GM23338 (cell line): ENCODE data around the gene LORICRIN. TPM values are rescaled to one million over a fixed set of nuclear protein-coding genes. Genes with fewer than 3 reads are reported as not detected.

ENCODE experiments used
- ATAC-seq: fragments of 200-7000 bp; cut with Tn5 transposase; 3 replicates; pipeline ENCODE4 v1.9.1; 2020
- DNase-seq: peaks from one replicate; pipeline ENCODE4 v3.0.0-alpha.2; 2015; ENCODE audit warnings: low spot score
- H2AFZ ChIP-seq: fragments of 200-600 bp; sonication (generic); 2 replicates; pipeline ENCODE4 v1.8.0; 2016; ENCODE audit warnings: antibody characterized with exemption, mild to moderate bottlenecking, moderate library complexity
- H3F3A ChIP-seq: fragments of 200-600 bp; sonication (generic); replicated peaks from 2 replicates; pipeline ENCODE4 v1.8.0; 2017; ENCODE audit warnings: antibody characterized with exemption, mixed run types, low read depth
- H3K27ac ChIP-seq: fragments of 200-600 bp; sonication (generic); 2 replicates; pipeline ENCODE4 v1.6.1; 2016; ENCODE audit warnings: low read depth
- H3K27me3 ChIP-seq: fragments of 200-600 bp; sonication (generic); 2 replicates; pipeline ENCODE4 v1.8.0; 2016; ENCODE audit warnings: mild to moderate bottlenecking, mixed run types, moderate library complexity; ENCODE audit not compliant: insufficient read depth
- H3K36me3 ChIP-seq: fragments of 200-600 bp; sonication (generic); 2 replicates; pipeline ENCODE4 v1.8.0; 2016; ENCODE audit warnings: mild to moderate bottlenecking; ENCODE audit not compliant: insufficient read depth
- H3K4me1 ChIP-seq: fragments of 200-600 bp; sonication (generic); 2 replicates; pipeline ENCODE4 v1.8.0; 2016; ENCODE audit warnings: mild to moderate bottlenecking, moderate library complexity; ENCODE audit not compliant: insufficient read depth
- H3K4me2 ChIP-seq: fragments of 200-600 bp; sonication (generic); 2 replicates; pipeline ENCODE4 v1.7.1; 2017; ENCODE audit warnings: mixed run types
- H3K4me3 ChIP-seq: fragments of 200-600 bp; sonication (generic); 2 replicates; pipeline ENCODE4 v1.6.1; 2016; ENCODE audit warnings: mixed run types
- H3K79me2 ChIP-seq: fragments of 200-600 bp; sonication (generic); replicated peaks from 2 replicates; pipeline ENCODE4 v1.8.0; 2017; ENCODE audit warnings: mild to moderate bottlenecking; ENCODE audit not compliant: insufficient read depth
- H3K9me2 ChIP-seq: fragments of 200-600 bp; sonication (generic); 2 replicates; pipeline ENCODE4 v1.8.0; 2017; ENCODE audit not compliant: insufficient read depth
- H4K20me1 ChIP-seq: fragments of 200-600 bp; sonication (generic); replicated peaks from 2 replicates; pipeline ENCODE4 v1.8.0; 2017; ENCODE audit warnings: mild to moderate bottlenecking; ENCODE audit not compliant: insufficient read depth
- H3K27ac Mint-ChIP-seq: 2 replicates; pipeline ENCODE4 v1.8.0; 2020; ENCODE audit warnings: inconsistent platforms, mild to moderate bottlenecking, moderate library complexity, mixed read lengths
- H3K27me3 Mint-ChIP-seq: 3 replicates; pipeline ENCODE4 v1.8.0; 2022; ENCODE audit warnings: low read depth, mild to moderate bottlenecking, moderate library complexity, mixed read lengths, inconsistent platforms; ENCODE audit not compliant: insufficient read depth, poor library complexity
- H3K36me3 Mint-ChIP-seq: 3 replicates; pipeline ENCODE4 v1.8.0; 2021; ENCODE audit warnings: low read depth, mild to moderate bottlenecking, inconsistent platforms, moderate library complexity, mixed read lengths
- H3K4me1 Mint-ChIP-seq: 3 replicates; pipeline ENCODE4 v1.8.0; 2020; ENCODE audit warnings: mild to moderate bottlenecking, inconsistent platforms, mixed read lengths
- H3K4me3 Mint-ChIP-seq: 3 replicates; pipeline ENCODE4 v1.8.0; 2021; ENCODE audit warnings: moderate library complexity, mild to moderate bottlenecking, inconsistent platforms, mixed read lengths
- H3K9me3 Mint-ChIP-seq: 3 replicates; pipeline ENCODE4 v1.8.0; 2020; ENCODE audit warnings: moderate library complexity, mild to moderate bottlenecking, inconsistent platforms, mixed read lengths
- CREB1 ChIP-seq: fragments of 250-450 bp; sonication (Bioruptor Pico); IDR thresholded peaks from 2 replicates; pipeline ENCODE4 v1.5.0; 2020; ENCODE audit warnings: low read depth, mild to moderate bottlenecking, moderate library complexity
- EZH2 ChIP-seq: fragments of 200-600 bp; sonication (generic); IDR thresholded peaks from one replicate; pipeline ENCODE4 v1.8.0; 2017; ENCODE audit warnings: antibody characterized with exemption, mild to moderate bottlenecking, low read depth; ENCODE audit not compliant: unreplicated experiment
- EZH2phosphoT487 ChIP-seq: fragments of 200-600 bp; sonication (generic); IDR thresholded peaks from one replicate; pipeline ENCODE4 v1.8.1; 2018; ENCODE audit warnings: antibody characterized with exemption; ENCODE audit not compliant: unreplicated experiment
- JUNB ChIP-seq: IDR thresholded peaks from one replicate; pipeline ENCODE4 v1.6.1; 2016; ENCODE audit warnings: antibody characterized with exemption; ENCODE audit not compliant: unreplicated experiment
- NANOG ChIP-seq: IDR thresholded peaks from 2 replicates; pipeline ENCODE4 v1.6.1; 2016; ENCODE audit warnings: antibody characterized with exemption, borderline replicate concordance
- POLR2AphosphoS5 ChIP-seq: IDR thresholded peaks from 2 replicates; pipeline ENCODE4 v1.6.1; 2016; ENCODE audit warnings: antibody characterized with exemption, low read depth
- STAT1 ChIP-seq: IDR thresholded peaks from one replicate; pipeline ENCODE4 v1.6.1; 2016; ENCODE audit warnings: antibody characterized with exemption; ENCODE audit not compliant: unreplicated experiment
- ZNF114 ChIP-seq: fragments of 250-450 bp; sonication (Bioruptor Pico); IDR thresholded peaks from 2 replicates; pipeline ENCODE4 v1.5.0; 2020; ENCODE audit warnings: mild to moderate bottlenecking, moderate library complexity
- ZNF331 ChIP-seq: fragments of 250-450 bp; sonication (Bioruptor Pico); IDR thresholded peaks from 2 replicates; pipeline ENCODE4 v1.5.0; 2020; ENCODE audit warnings: low read depth, mild to moderate bottlenecking, moderate library complexity
- polyA plus RNA-seq: library from polyadenylated mRNA; unstranded; fragments of >200 nt; fragmentation: Nextera tagmentation; extraction: Ambion mirVana; gene quantifications from 2 replicates; pipeline ENCODE4 v1.2.1, GENCODE V29; 2016
- total RNA-seq: library from RNA; depleted of rRNA; stranded (reverse); fragments of >200 nt; shearing (Covaris generic); gene quantifications from 2 replicates; pipeline ENCODE4 v1.2.3, GENCODE V29; 2014
- TF ChIP-seq, protein P1 (sequence below): IDR thresholded peaks from one replicate; pipeline ENCODE4 v1.6.1; 2018; ENCODE audit warnings: antibody characterized with exemption; ENCODE audit not compliant: unreplicated experiment
- TF ChIP-seq, protein P2 (sequence below): fragments of 250-450 bp; sonication (Bioruptor Pico); IDR thresholded peaks from 2 replicates; pipeline ENCODE4 v1.5.0; 2020; ENCODE audit warnings: mild to moderate bottlenecking, moderate library complexity
- TF ChIP-seq, protein P3 (sequence below), 2 experiments: fragments of 200-600 bp in 1 of 2; sonication (generic) in 1 of 2; conservative IDR thresholded peaks; 2 replicates each; pipeline versions ENCODE4 v1.5.1 to v1.6.1; 2016 to 2017; ENCODE audit warnings: antibody characterized with exemption in 2 of 2, low read depth in 2 of 2, mild to moderate bottlenecking in 2 of 2, moderate library complexity in 1 of 2
- TF ChIP-seq, protein P4 (sequence below): IDR thresholded peaks from 2 replicates; pipeline ENCODE4 v1.6.1; 2016; ENCODE audit warnings: antibody characterized with exemption

LORICRIN gene
- total and polyA plus RNA-seq, 2 experiments from 2014 or later, result 0.23 TPM; not detected in 1

DNA sequence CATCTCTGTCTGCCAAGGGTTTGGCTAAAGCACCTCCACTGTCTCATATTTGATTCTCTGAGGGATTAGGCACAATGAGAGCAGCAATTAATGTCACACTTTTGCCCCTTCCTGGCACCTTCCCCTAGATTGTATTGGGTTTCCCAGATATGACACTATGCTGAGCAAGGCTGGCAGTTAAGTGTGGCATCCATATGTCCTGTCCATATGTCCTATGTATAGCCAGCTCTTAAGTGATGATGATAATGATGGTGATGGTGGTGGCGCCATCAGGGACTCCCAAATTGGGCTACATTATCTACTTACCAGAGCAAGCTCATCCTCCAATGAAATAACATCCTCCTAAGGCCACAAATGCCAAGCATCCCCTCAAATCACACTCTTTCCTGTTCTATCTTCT lies 13.5 kb upstream of the LORICRIN start:
- Histone ChIP-seq H3K9me2 (peaks cover 3% of the 10 kb centered on the region; the same call in 1 of the 2 replicates), H3K27ac (no peak overlapping the region), H3K36me3 (no peaks in the 10 kb centered on the region), H3K4me3 (no peak overlapping the region), H2AFZ (no peak overlapping the region), H3K79me2 (no peaks in the 10 kb centered on the region), H3F3A (no peaks in the 10 kb centered on the region), H3K27me3 (no peaks in the 10 kb centered on the region), H4K20me1 (no peaks in the 10 kb centered on the region), H3K4me2 (no peak overlapping the region), H3K4me1 (no peaks in the 10 kb centered on the region)
- ATAC-seq, result no peak
- Mint-ChIP-seq H3K4me3 (no peak overlapping the region), H3K4me1 (no peaks in the 10 kb centered on the region), H3K27me3 (no peaks in the 10 kb centered on the region), H3K9me3 (0 out of 3 replicates have a peak, but pooled peaks cover 2% of the 10 kb centered on the region), H3K27ac (no peak overlapping the region), H3K36me3 (no peaks in the 10 kb centered on the region)
- TF ChIP-seq, protein P1, sequence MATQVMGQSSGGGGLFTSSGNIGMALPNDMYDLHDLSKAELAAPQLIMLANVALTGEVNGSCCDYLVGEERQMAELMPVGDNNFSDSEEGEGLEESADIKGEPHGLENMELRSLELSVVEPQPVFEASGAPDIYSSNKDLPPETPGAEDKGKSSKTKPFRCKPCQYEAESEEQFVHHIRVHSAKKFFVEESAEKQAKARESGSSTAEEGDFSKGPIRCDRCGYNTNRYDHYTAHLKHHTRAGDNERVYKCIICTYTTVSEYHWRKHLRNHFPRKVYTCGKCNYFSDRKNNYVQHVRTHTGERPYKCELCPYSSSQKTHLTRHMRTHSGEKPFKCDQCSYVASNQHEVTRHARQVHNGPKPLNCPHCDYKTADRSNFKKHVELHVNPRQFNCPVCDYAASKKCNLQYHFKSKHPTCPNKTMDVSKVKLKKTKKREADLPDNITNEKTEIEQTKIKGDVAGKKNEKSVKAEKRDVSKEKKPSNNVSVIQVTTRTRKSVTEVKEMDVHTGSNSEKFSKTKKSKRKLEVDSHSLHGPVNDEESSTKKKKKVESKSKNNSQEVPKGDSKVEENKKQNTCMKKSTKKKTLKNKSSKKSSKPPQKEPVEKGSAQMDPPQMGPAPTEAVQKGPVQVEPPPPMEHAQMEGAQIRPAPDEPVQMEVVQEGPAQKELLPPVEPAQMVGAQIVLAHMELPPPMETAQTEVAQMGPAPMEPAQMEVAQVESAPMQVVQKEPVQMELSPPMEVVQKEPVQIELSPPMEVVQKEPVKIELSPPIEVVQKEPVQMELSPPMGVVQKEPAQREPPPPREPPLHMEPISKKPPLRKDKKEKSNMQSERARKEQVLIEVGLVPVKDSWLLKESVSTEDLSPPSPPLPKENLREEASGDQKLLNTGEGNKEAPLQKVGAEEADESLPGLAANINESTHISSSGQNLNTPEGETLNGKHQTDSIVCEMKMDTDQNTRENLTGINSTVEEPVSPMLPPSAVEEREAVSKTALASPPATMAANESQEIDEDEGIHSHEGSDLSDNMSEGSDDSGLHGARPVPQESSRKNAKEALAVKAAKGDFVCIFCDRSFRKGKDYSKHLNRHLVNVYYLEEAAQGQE, result no peak
- no peak for TF ChIP-seq JUNB
- TF ChIP-seq, protein P2, sequence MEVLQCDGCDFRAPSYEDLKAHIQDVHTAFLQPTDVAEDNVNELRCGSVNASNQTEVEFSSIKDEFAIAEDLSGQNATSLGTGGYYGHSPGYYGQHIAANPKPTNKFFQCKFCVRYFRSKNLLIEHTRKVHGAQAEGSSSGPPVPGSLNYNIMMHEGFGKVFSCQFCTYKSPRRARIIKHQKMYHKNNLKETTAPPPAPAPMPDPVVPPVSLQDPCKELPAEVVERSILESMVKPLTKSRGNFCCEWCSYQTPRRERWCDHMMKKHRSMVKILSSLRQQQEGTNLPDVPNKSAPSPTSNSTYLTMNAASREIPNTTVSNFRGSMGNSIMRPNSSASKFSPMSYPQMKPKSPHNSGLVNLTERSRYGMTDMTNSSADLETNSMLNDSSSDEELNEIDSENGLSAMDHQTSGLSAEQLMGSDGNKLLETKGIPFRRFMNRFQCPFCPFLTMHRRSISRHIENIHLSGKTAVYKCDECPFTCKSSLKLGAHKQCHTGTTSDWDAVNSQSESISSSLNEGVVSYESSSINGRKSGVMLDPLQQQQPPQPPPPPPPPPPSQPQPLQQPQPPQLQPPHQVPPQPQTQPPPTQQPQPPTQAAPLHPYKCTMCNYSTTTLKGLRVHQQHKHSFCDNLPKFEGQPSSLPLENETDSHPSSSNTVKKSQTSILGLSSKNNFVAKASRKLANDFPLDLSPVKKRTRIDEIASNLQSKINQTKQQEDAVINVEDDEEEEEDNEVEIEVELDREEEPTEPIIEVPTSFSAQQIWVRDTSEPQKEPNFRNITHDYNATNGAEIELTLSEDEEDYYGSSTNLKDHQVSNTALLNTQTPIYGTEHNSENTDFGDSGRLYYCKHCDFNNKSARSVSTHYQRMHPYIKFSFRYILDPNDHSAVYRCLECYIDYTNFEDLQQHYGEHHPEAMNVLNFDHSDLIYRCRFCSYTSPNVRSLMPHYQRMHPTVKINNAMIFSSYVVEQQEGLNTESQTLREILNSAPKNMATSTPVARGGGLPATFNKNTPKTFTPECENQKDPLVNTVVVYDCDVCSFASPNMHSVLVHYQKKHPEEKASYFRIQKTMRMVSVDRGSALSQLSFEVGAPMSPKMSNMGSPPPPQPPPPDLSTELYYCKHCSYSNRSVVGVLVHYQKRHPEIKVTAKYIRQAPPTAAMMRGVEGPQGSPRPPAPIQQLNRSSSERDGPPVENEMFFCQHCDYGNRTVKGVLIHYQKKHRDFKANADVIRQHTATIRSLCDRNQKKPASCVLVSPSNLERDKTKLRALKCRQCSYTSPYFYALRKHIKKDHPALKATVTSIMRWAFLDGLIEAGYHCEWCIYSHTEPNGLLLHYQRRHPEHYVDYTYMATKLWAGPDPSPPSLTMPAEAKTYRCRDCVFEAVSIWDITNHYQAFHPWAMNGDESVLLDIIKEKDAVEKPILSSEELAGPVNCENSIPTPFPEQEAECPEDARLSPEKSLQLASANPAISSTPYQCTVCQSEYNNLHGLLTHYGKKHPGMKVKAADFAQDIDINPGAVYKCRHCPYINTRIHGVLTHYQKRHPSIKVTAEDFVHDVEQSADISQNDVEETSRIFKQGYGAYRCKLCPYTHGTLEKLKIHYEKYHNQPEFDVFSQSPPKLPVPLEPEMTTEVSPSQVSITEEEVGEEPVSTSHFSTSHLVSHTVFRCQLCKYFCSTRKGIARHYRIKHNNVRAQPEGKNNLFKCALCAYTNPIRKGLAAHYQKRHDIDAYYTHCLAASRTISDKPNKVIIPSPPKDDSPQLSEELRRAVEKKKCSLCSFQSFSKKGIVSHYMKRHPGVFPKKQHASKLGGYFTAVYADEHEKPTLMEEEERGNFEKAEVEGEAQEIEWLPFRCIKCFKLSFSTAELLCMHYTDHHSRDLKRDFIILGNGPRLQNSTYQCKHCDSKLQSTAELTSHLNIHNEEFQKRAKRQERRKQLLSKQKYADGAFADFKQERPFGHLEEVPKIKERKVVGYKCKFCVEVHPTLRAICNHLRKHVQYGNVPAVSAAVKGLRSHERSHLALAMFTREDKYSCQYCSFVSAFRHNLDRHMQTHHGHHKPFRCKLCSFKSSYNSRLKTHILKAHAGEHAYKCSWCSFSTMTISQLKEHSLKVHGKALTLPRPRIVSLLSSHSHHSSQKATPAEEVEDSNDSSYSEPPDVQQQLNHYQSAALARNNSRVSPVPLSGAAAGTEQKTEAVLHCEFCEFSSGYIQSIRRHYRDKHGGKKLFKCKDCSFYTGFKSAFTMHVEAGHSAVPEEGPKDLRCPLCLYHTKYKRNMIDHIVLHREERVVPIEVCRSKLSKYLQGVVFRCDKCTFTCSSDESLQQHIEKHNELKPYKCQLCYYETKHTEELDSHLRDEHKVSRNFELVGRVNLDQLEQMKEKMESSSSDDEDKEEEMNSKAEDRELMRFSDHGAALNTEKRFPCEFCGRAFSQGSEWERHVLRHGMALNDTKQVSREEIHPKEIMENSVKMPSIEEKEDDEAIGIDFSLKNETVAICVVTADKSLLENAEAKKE (CRISPR knock-in tag), result no peak
- TF ChIP-seq, protein P3, sequence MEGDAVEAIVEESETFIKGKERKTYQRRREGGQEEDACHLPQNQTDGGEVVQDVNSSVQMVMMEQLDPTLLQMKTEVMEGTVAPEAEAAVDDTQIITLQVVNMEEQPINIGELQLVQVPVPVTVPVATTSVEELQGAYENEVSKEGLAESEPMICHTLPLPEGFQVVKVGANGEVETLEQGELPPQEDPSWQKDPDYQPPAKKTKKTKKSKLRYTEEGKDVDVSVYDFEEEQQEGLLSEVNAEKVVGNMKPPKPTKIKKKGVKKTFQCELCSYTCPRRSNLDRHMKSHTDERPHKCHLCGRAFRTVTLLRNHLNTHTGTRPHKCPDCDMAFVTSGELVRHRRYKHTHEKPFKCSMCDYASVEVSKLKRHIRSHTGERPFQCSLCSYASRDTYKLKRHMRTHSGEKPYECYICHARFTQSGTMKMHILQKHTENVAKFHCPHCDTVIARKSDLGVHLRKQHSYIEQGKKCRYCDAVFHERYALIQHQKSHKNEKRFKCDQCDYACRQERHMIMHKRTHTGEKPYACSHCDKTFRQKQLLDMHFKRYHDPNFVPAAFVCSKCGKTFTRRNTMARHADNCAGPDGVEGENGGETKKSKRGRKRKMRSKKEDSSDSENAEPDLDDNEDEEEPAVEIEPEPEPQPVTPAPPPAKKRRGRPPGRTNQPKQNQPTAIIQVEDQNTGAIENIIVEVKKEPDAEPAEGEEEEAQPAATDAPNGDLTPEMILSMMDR (conservative IDR thresholded peaks at IDR 0.05; ENCODE audit: low read depth in 2 of 2), result no peak
- no peak for TF ChIP-seq ZNF114 (CRISPR knock-in tag)
- no peak for TF ChIP-seq STAT1
- TF ChIP-seq CREB1 (CRISPR knock-in tag), result no peak
- TF ChIP-seq EZH2phosphoT487, result no peak
- TF ChIP-seq, protein P4, sequence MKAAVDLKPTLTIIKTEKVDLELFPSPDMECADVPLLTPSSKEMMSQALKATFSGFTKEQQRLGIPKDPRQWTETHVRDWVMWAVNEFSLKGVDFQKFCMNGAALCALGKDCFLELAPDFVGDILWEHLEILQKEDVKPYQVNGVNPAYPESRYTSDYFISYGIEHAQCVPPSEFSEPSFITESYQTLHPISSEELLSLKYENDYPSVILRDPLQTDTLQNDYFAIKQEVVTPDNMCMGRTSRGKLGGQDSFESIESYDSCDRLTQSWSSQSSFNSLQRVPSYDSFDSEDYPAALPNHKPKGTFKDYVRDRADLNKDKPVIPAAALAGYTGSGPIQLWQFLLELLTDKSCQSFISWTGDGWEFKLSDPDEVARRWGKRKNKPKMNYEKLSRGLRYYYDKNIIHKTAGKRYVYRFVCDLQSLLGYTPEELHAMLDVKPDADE, result no peak
- no peak for TF ChIP-seq EZH2
- TF ChIP-seq NANOG, result no peak
- no peak for TF ChIP-seq POLR2AphosphoS5
- TF ChIP-seq ZNF331 (CRISPR knock-in tag), result no peak
- DNase-seq, result no peak
